ENCODE measurements around the gene MRPL28.

DNA sequence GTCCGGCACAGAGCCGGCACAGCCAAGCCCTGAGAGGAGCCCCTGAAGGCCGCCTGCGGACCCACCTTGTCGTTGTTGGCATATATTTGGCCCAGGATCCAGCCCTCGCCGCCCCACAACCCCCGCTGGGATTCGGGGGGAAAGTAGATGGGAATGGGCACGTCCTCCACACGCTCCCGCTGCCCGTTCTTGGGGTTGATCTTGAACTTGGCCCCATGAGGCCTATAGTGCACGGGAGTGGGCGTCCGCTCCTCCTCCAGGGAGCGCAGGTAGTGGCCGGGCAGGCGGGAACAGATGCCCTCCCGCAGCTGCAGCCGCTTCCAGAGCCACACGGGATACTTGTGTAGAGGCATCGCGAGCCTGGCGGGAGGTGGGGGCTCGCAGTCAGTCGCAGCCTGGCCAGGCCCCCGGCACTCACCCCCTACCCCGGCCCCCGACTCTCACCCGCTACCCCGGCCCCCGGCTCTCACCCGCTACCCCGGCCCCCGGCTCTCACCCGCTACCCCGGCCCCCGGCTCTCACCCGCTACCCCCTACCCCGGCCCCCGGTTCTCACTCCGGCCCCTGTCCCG, 387 bp downstream of the MRPL28 start:
- TF ChIP-seq, protein P1, sequence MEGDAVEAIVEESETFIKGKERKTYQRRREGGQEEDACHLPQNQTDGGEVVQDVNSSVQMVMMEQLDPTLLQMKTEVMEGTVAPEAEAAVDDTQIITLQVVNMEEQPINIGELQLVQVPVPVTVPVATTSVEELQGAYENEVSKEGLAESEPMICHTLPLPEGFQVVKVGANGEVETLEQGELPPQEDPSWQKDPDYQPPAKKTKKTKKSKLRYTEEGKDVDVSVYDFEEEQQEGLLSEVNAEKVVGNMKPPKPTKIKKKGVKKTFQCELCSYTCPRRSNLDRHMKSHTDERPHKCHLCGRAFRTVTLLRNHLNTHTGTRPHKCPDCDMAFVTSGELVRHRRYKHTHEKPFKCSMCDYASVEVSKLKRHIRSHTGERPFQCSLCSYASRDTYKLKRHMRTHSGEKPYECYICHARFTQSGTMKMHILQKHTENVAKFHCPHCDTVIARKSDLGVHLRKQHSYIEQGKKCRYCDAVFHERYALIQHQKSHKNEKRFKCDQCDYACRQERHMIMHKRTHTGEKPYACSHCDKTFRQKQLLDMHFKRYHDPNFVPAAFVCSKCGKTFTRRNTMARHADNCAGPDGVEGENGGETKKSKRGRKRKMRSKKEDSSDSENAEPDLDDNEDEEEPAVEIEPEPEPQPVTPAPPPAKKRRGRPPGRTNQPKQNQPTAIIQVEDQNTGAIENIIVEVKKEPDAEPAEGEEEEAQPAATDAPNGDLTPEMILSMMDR (IDR thresholded peaks at IDR 0.05; ENCODE audit: poor library complexity), result no peak
- TF ChIP-seq EZH2 (IDR thresholded peaks at IDR 0.05; ENCODE audit: borderline replicate concordance), result no peak

Measured in hepatocyte (in vitro differentiated cells).